IMR-90 (cell line): ENCODE measurements around the gene NKAIN2. TPM values are rescaled to one million over a fixed set of nuclear protein-coding genes. Genes with fewer than 3 reads are reported as not detected.

Experiments
- ATAC-seq: fragments of 200-7000 bp; cut with Tn5 transposase; 2 replicates; pipeline ENCODE4 v1.9.1; 2020; ENCODE audit warnings: low read depth, mild to moderate bottlenecking, moderate library complexity
- BruUV-seq: library from RNA; stranded (reverse); fragments of 400-500 nt; replicated peaks from 2 replicates; lab custom pipeline; 2021; lab: Mats Ljungman, UMichigan
- CTCF ChIA-PET: fragments of 300-600 bp; formaldehyde crosslinking; extraction: SDS; loops from one replicate; lab custom pipeline; 2021; ENCODE audit warnings: antibody characterized with exemption; lab: Yijun Ruan, JAX
- POLR2A ChIA-PET: fragments of 300-600 bp; sonication (Branson Sonifier 250); formaldehyde crosslinking; loops from one replicate; lab custom pipeline; 2022; ENCODE audit warnings: antibody characterized with exemption; ENCODE audit not compliant: unreplicated experiment; lab: Charles Lee
- DNase-seq: peaks from one replicate; pipeline ENCODE4 v3.0.0; 2013
- H2AFZ ChIP-seq: replicated peaks from 2 replicates; pipeline ENCODE3; 2013; ENCODE audit warnings: low read length, mild to moderate bottlenecking; ENCODE audit not compliant: poor library complexity
- H2AK5ac ChIP-seq: 2 replicates; pipeline ENCODE4 v1.6.1; 2013; ENCODE audit warnings: low read depth, low read length, inconsistent platforms
- H2AK9ac ChIP-seq: replicated peaks from 2 replicates; pipeline ENCODE3; 2013; ENCODE audit warnings: mild to moderate bottlenecking, low read depth, low read length, moderate library complexity; ENCODE audit not compliant: poor library complexity
- H2BK120ac ChIP-seq: 2 replicates; pipeline ENCODE4 v1.6.1; 2013; ENCODE audit warnings: low read depth, low read length, inconsistent platforms
- H2BK15ac ChIP-seq: 3 replicates; pipeline ENCODE4 v1.6.1; 2013; ENCODE audit warnings: low read depth, low read length, inconsistent platforms
- H2BK20ac ChIP-seq: 2 replicates; pipeline ENCODE4 v1.6.1; 2013; ENCODE audit warnings: low read depth, mild to moderate bottlenecking, inconsistent platforms, low read length, moderate library complexity
- H2BK5ac ChIP-seq: 2 replicates; pipeline ENCODE4 v1.6.1; 2013; ENCODE audit warnings: mild to moderate bottlenecking, low read depth, low read length, inconsistent platforms; ENCODE audit not compliant: poor library complexity, severe bottlenecking
- H3K14ac ChIP-seq: replicated peaks from 2 replicates; pipeline ENCODE4 v1.6.1; 2013; ENCODE audit warnings: low read depth, low read length, inconsistent platforms
- H3K18ac ChIP-seq: 2 replicates; pipeline ENCODE4 v1.6.1; 2013; ENCODE audit warnings: low read depth, low read length, control low read depth
- H3K23ac ChIP-seq: 2 replicates; pipeline ENCODE4 v1.6.1; 2013; ENCODE audit warnings: low read depth, low read length, inconsistent platforms
- H3K27ac ChIP-seq: 2 replicates; pipeline ENCODE4 v1.5.1; 2013; ENCODE audit warnings: mild to moderate bottlenecking, control low read depth, low read length; ENCODE audit not compliant: insufficient read depth
- H3K27me3 ChIP-seq: 2 replicates; pipeline ENCODE4 v1.6.1; 2013; ENCODE audit warnings: low read length; ENCODE audit not compliant: control insufficient read depth, insufficient read depth
- H3K36me3 ChIP-seq: 2 replicates; pipeline ENCODE4 v1.6.1; 2013; ENCODE audit warnings: low read length, mixed read lengths; ENCODE audit not compliant: control insufficient read depth, insufficient read depth
- H3K4ac ChIP-seq: 2 replicates; pipeline ENCODE4 v1.6.1; 2013; ENCODE audit warnings: low read depth, low read length, inconsistent platforms
- H3K4me1 ChIP-seq: 2 replicates; pipeline ENCODE4 v1.6.1; 2013; ENCODE audit warnings: low read length, mixed read lengths; ENCODE audit not compliant: control insufficient read depth, insufficient read depth
- H3K4me2 ChIP-seq: 2 replicates; pipeline ENCODE4 v1.6.1; 2013; ENCODE audit warnings: low read depth, mild to moderate bottlenecking, control low read depth, low read length, moderate library complexity
- H3K4me3 ChIP-seq: 2 replicates; pipeline ENCODE4 v1.5.1; 2013; ENCODE audit warnings: low read depth, mild to moderate bottlenecking, control low read depth, low read length, moderate library complexity; ENCODE audit not compliant: insufficient read depth
- H3K56ac ChIP-seq: 2 replicates; pipeline ENCODE4 v1.6.1; 2013; ENCODE audit warnings: low read length, inconsistent platforms; ENCODE audit not compliant: insufficient read depth; ENCODE audit errors: extremely low read depth
- H3K79me1 ChIP-seq, 2 experiments: 2 replicates each; pipeline ENCODE4 v1.6.1; 2013; ENCODE audit warnings: low read length in 2 of 2, inconsistent platforms in 1 of 2, low read depth in 1 of 2
- H3K9ac ChIP-seq: 2 replicates; pipeline ENCODE4 v1.6.1; 2013; ENCODE audit warnings: low read depth, low read length, control low read depth
- H3K9me1 ChIP-seq: 2 replicates; pipeline ENCODE4 v1.6.1; 2013; ENCODE audit warnings: low read length, inconsistent platforms; ENCODE audit not compliant: insufficient read depth
- H3K9me3 ChIP-seq: 2 replicates; pipeline ENCODE4 v1.6.1; 2013; ENCODE audit warnings: low read length; ENCODE audit not compliant: control insufficient read depth, insufficient read depth
- H4K20me1 ChIP-seq: 2 replicates; pipeline ENCODE4 v1.6.1; 2013; ENCODE audit warnings: low read length, inconsistent platforms; ENCODE audit not compliant: insufficient read depth
- H4K5ac ChIP-seq: 2 replicates; pipeline ENCODE4 v1.6.1; 2013; ENCODE audit warnings: mild to moderate bottlenecking, low read depth, low read length, control low read depth
- H4K8ac ChIP-seq, 2 experiments: 2 replicates each; pipeline ENCODE4 v1.6.1; 2013; ENCODE audit warnings: low read depth in 2 of 2, low read length in 2 of 2, control low read depth in 1 of 2, inconsistent platforms in 1 of 2
- H4K91ac ChIP-seq: 2 replicates; pipeline ENCODE4 v1.6.1; 2013; ENCODE audit warnings: low read depth, low read length, inconsistent platforms; ENCODE audit not compliant: insufficient read depth
- BHLHE40 ChIP-seq: fragments of 150-350 bp; IDR thresholded peaks from 2 replicates; pipeline ENCODE4 v1.6.1; 2016; ENCODE audit warnings: mild to moderate bottlenecking, low read depth, low read length
- CEBPB ChIP-seq: IDR thresholded peaks from 2 replicates; pipeline ENCODE4 v1.6.1; 2012; ENCODE audit warnings: low read depth, low read length, improper control_type of control experiment
- CTCF ChIP-seq: conservative IDR thresholded peaks from 2 replicates; pipeline ENCODE4 v1.5.1; 2012; ENCODE audit warnings: mild to moderate bottlenecking, low read depth, low read length, improper control_type of control experiment
- MXI1 ChIP-seq: IDR thresholded peaks from 2 replicates; pipeline ENCODE4 v1.6.1; 2012; ENCODE audit warnings: low read depth, mild to moderate bottlenecking, low read length, moderate library complexity, borderline replicate concordance
- POLR2A ChIP-seq: IDR thresholded peaks from 2 replicates; pipeline ENCODE4 v1.6.1; 2012; ENCODE audit warnings: mild to moderate bottlenecking, low read depth, low read length
- RCOR1 ChIP-seq: IDR thresholded peaks from 2 replicates; pipeline ENCODE4 v1.6.1; 2012; ENCODE audit warnings: mild to moderate bottlenecking, low read length, improper control_type of control experiment; ENCODE audit not compliant: insufficient replicate concordance
- RFX5 ChIP-seq: IDR thresholded peaks from 2 replicates; pipeline ENCODE4 v1.8.0; 2012; ENCODE audit warnings: low read depth, mild to moderate bottlenecking, low read length, moderate library complexity
- SMC3 ChIP-seq: fragments of 150-350 bp; IDR thresholded peaks from 2 replicates; pipeline ENCODE4 v1.6.1; 2016; ENCODE audit warnings: low read depth, mild to moderate bottlenecking, antibody characterized with exemption, low read length, moderate library complexity
- WGBS, 2 experiments: methylation state at CpG; one replicate each; pipeline versions ENCODE4 v1.1.5 to v1.1.7; 2013; ENCODE audit warnings: missing lambda C conversion rate in 2 of 2; ENCODE audit not compliant: insufficient read length in 1 of 2; ENCODE audit errors: extremely low coverage in 2 of 2; 5-methylcytosine and 5-hydroxymethylcytosine counted together
- dilution Hi-C: fragments of 300-500 bp; cut with HindIII; formaldehyde crosslinking; loops from one replicate; pipeline ENCODE4 v1.14.3; 2018; ENCODE audit warnings: low sequenced_read_pairs; ENCODE audit not compliant: unreplicated experiment
- in situ Hi-C: fragments of 300-500 bp; cut with MboI; formaldehyde crosslinking; loops from 3 replicates; pipeline ENCODE4 v1.14.3; 2019; ENCODE audit warnings: low sequenced_read_pairs, inconsistent platforms, mixed read lengths
- intact Hi-C: fragments of 100-400 bp; cut with micrococcal nuclease; formaldehyde crosslinking; loops from 2 replicates; pipeline ENCODE4 v1.10.0; 2022
- polyA plus RNA-seq, 3 experiments: library from polyadenylated mRNA; depleted of rRNA; stranded (reverse); fragments of >200 nt; gene quantifications; 2 replicates each; pipeline ENCODE4 v1.2.3, GENCODE V29; 2012; ENCODE audit warnings: low replicate concordance in 1 of 3
- total RNA-seq: library from RNA; depleted of rRNA; stranded (reverse); fragments of >200 nt; gene quantifications from 2 replicates; pipeline ENCODE4 v1.2.3, GENCODE V29; 2012

The NKAIN2 gene
- total and polyA plus RNA-seq, 2 of the 4 experiments (the other 2 are of a cell fraction) = not detected

- in situ Hi-C loops (no loop called here), intact Hi-C loops (no loop called here), dilution Hi-C loops (no loop called here)
- H3K18ac ChIP-seq = no peak overlapping the region
- H2BK15ac ChIP-seq = no peak overlapping the region
- ATAC-seq (no peak), DNase-seq (no peak)
- no peak overlapping the region for H2BK5ac ChIP-seq
- no peak for TF ChIP-seq BHLHE40
- no peak for TF ChIP-seq RCOR1
- no peak for TF ChIP-seq CEBPB
- no peak for TF ChIP-seq SMC3
- TF ChIP-seq CTCF = no peak
- TF ChIP-seq RFX5 = no peak
- TF ChIP-seq POLR2A = no peak
- TF ChIP-seq MXI1 = no peak
- no peaks in the 10 kb centered on the region for H3K36me3 ChIP-seq
- no peaks in the 10 kb centered on the region for H3K9me3 ChIP-seq
- no peaks in the 10 kb centered on the region for H4K20me1 ChIP-seq
- CTCF ChIA-PET = no interaction called here
- no peak overlapping the region for H3K56ac ChIP-seq
- H3K9me1 ChIP-seq = no peaks in the 10 kb centered on the region
- H2AK5ac ChIP-seq = no peak overlapping the region
- POLR2A ChIA-PET = no interaction called here
- H4K5ac ChIP-seq = no peak overlapping the region
- no peaks in the 10 kb centered on the region for H3K79me1 ChIP-seq
- H3K4me1 ChIP-seq = no peaks in the 10 kb centered on the region
- H3K4ac ChIP-seq = no peak overlapping the region
- no peak overlapping the region for H3K14ac ChIP-seq
- H3K27ac ChIP-seq = no peak overlapping the region
- H3K4me2 ChIP-seq = no peak overlapping the region
- no peak overlapping the region for H2BK120ac ChIP-seq
- H2BK20ac ChIP-seq = no peak overlapping the region
- H3K27me3 ChIP-seq = no peaks in the 10 kb centered on the region
- H2AFZ ChIP-seq = no peak overlapping the region
- H4K8ac ChIP-seq = no peak overlapping the region
- no peak overlapping the region for H3K23ac ChIP-seq
- H4K91ac ChIP-seq = no peak overlapping the region
- no CpG with 5 or more reads among the region's 1 CpG for WGBS, 2 experiments
- H3K4me3 ChIP-seq = no peak overlapping the region
- H3K9ac ChIP-seq = no peak overlapping the region
- no TSS peak for BruUV-seq
- H2AK9ac ChIP-seq = no peak overlapping the region
These were observed 354.4 kb downstream of the NKAIN2 start for GRCh38 chr6:124158024-124158423.
